NAMALWA (cell line): ENCODE data around the gene HELZ2.
"Not testable (repeated sequence)": the region's sequence is repeated elsewhere in the genome, so short reads cannot be mapped to it uniquely, and the experiment has no call there.

Source experiments
- DNase-seq: peaks from one replicate; pipeline ENCODE4 v3.0.0-alpha.2; 2015; ENCODE audit warnings: low spot score

HELZ2 gene

GRCh38 chr20:63564036-63564810 is 9.8 kb downstream of the HELZ2 start:
- no peak for DNase-seq

DNA sequence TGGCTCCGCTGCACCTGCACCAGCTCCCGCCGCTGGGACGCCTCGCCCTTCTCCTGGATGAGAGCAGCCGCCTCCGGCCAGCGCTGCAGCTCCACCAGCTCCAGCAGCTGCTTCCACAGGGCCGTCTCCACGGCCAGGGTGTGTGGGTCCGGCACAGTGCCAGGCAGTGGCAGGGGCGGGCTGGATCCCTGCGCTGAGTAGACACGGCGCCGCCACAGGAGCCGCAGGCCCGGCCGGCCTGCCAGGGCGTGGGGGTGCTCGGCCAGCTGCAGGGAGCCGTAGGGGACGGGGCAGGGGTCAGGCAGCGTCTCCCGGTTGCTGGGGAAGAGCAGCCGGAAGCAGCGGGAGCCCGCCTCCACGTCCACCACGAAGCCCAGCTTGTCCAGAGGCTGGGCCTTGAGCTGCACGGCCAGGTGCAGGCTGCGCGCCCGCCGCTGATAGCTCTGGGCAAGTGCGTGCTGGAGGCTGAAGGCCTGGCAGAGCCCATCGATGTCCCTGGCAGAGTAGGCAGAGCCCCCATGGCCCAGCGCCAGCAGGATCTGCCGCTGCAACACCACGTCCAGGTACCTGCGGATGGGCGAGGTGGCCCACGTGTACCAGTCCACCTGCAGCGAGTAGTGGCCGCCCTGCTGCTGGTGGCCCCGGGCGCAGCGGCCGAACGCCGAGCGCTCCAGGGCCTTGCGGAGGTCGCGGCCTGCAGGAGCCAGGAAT is 10.7 kb downstream of the HELZ2 start:
- DNase-seq, result no peak

DNA sequence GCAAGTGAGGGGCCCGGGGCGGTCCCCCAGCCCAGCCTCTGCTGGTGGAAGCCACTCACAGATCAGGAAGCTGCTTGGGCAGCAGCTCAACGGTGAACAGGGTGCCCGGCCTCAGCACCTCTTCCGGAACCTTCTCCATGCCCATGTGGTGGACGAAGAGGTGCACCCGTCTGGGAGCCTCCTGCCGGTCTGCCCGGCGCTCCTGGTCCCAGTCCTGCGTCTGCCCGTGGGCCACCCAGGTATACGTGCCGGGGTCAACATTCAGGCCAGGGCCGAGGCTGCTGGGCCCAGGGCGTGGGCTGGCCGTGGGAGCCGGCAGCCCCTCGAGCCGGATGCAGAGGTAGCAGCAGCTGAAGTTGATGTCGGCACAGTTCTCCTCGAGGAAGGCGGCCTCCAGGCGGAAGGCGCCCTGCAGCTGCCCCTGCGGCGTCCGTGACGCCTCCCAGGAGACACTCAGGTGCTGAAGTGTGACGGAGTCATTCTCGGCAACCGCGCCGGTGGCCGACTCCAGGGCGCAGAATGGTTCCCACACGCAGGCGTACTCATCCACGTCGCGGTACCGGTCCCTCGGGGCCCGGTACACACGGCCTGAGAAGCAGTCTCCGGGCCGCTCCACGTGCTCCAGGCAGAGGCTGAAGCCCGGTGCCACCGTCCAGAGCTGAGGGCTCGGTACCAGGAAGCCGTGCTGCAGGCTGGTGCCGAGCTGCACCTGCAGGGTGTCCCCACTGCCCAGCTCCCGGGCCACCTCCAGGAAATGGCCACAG is 11.4 kb downstream of the HELZ2 start:
- no peak for DNase-seq

GRCh38 chr20:63561624-63562396 is 12.2 kb downstream of the HELZ2 start:
- DNase-seq, result no peak

GRCh38 chr20:63560856-63561609 is 13.0 kb downstream of the HELZ2 start:
- no peak for DNase-seq

DNA sequence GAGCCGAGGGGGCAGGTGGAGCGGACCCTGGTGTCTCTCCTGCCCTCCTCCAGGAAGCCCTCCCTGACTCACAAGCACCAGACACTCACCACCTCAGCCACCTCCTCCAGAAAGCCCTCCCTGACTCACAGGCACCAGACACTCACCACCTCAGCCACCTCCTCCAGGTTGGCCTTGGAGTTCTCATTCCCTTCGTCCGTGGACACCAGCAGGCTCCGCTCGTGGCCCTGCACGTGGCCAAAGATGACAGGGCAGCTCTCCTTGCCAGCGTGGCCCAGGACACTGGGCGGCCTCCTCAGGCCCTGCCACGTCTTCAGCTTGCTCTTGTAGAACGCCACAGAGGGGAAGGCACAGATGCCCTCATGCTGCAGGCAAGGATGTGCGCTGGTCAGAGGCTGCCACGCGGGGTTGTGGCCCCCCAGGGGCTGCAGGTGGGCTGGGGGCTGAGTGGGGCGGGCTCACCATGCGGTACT is 13.7 kb downstream of the HELZ2 start:
- no peak for DNase-seq

DNA sequence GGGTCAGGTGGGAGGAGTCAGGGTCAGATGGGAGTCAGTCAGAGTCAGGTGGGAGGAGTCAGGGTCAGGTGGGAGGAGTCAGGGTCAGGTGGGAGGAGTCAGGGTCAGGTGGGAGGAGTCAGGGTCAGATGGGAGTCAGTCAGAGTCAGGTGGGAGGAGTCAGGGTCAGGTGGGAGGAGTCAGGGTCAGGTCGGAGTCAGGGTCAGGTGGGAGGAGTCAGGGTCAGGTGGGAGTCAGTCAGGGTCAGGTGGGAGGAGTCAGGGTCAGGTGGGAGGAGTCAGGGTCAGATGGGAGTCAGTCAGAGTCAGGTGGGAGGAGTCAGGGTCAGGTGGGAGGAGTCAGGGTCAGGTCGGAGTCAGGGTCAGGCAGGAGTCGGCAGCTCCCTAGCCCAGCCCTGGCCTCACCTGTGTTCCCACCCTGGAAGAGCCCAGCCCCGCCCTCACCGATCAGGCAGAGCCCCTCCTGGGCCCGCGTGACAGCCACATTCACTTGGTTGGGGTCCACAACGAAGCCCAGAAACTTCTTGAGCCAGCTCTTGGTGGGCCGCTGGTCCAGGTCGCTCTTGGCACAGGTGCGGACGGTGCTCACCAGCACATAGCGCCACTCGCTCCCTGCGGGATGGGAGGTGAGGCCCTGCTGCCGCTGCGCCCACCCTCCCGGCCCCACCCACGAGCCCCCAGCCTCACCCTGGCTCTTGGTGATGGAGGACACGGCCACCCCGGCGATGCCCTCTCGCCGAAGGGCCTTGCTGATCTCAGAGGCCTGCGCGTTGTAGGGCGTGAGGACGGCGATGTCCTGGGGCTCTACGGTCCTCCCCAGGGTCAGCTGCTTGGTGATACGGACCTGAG is 14.3 kb downstream of the HELZ2 start:
- not testable (repeated sequence) for DNase-seq

- DNase-seq, result no peak
These were observed 15.1 kb downstream of the HELZ2 start for GRCh38 chr20:63558804-63559484.

DNA sequence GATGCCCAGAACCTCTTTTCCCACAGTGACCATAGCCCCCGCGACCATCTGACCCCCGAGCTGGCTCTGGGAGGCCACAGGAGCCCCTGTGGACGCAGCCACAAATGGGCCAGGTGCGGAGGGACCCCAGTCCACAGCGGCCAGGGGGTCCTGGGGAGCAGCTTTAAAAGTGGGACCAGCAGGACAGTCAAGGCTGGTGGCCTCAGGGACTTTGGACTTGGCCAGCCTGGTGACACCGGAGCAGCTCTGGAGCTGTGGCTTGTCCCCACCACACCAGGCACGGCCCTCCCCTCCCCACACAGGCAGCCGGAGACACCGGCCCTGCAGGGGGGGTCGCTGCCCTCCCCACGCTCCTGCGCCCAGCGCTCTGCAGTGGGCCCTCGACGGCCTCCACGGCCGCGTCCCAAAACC is 16.6 kb downstream of the HELZ2 start:
- DNase-seq, result no peak

DNA sequence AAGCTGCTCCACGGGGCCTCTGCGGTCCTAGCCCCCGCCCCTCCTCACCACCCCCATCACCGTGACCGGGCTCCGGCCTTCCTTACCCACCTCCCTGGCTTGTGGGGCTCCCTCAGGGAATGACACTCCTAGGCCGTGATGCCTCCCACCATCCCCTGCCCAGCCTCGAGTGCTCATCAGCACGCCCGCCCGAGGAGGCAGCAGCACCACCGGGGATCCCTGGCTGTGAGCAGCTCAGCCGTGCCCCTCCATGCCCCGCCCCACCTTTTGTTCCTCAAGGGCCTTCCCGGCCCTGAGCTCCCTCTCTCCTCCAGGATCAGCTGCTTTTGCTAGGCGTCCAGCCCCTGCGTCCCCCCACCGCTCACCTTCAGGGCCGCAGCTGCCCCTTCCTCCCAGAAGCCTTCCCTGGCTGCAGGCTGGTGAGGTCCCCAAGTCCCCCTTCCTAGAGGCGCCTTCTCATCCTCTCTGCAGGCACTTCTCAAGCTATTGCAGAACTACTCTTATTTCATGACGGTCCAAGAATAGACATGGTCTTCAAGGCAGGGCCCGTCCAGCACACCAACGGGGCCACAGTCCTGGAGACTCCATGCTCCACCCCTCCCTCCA is 17.1 kb downstream of the HELZ2 start:
- no peak for DNase-seq

GRCh38 chr20:63555661-63556381 is 18.2 kb downstream of the HELZ2 start:
- DNase-seq, result no peak

DNA sequence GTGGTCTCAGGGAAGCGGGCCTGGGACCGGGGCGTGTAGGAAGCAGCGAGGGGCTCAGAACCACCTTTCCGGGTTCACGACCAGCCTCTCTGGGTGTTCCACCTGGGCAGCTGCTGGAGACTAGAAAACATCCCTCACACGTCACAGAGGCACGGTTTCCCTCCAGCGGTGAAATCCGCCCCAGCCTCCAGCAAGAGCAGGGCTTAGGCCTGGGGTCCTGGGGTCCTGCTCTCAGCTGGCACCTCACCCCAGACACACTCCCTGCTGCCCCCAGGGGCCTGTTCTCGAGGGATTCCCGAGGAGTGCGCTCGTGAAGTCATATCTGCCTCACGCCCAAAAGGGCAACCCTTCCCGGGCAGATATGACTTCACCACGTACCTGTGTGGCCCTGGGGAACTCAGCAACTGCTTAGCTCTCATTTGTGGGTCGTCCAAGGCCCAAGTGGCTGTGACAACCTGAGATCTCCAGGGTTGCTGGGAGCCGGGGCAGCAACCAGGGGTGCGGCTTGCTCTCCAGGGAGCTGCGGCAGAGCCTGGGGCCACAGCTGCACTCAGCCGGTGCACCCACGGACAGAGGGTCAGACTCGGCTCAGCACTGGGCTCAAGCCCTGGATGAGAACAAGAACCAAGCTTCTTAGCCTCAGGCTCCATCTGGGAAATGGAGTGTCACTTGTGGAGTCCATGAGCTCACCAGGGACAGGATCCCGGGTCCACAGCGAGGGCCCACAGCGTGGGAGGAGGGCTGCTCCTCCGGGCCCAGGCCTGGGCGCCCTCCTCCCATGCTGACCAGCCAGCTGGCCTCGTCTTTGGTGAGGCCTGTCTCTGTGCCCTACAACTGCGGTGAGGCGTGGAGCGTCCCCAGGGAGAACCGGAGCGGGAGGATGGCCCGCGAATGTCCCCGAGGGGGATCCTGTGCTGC is 19.4 kb downstream of the HELZ2 start:
- DNase-seq, result peak; percentile 43

DNA sequence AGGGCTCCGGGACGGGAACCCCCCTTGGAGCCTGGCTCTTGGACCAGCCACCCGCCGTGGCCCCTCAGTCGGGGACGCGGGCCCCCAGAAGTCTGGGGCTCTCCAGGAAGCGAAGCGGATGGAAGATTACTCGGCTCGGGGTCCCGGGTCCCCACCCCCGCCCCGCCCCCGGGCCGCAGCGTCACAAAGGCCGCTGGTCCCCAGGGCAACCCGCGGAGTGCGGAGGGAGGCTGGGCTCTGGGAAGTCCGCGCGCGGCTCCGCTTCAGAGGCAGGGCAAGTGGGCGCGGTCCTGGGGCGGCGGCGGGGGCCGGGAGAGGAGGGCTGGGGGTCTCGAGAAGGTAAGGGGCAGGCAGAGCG is 20.1 kb downstream of the HELZ2 start, which contains the start of gene FNDC11:
Gene FNDC11 (plus strand): TSS at position 227 of the 358 bp plus-strand sequence. CDS start 1,505 bp downstream, outside the sequence.
- DNase-seq, result peak; percentile 73

- DNase-seq, result peak; percentile 91
These were observed 20.6 kb downstream of the HELZ2 start for GRCh38 chr20:63553251-63553932.

DNA sequence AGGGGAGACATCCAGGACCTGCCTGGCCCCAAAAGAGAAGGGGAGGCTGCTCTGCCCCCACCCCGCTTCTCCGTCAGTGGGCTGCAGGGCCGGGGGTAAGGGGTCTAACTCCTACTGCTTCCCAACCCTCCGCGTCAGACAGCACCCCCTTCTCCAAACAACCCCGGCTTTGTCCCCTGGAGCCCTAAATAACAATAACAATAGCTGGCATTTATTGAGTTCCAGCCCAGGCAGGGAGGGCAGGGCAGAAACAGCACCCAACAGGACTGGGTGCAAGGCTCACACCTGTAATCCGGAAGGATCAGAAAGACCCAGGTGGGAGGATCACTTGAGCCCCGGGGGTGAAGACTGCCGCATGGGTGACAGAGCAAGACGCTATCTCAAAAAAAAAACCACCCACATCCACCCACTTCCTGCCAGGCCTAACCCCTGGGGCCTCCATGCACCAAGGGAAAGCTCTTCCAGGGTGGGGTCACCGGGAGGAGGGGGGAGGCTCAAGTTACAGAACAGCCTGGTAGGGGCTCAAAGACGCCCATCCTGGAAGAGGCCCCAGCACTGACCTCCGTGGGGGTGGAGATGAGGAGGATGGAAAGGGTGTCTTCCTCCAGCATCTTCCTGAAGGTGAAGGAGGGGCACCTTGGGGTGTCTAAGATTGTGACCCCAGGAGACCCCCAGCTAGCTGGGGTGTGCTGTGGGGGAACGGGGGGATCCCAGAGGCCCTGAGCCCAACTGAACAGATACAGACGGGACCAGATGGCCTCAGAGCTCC is 21.4 kb downstream of the HELZ2 start:
- peak; percentile 80 for DNase-seq

- peak; percentile 41 for DNase-seq
These were observed 23.0 kb downstream of the HELZ2 start for GRCh38 chr20:63551068-63551467.
